CD4-positive, alpha-beta T cell treated with Interleukin-1 beta for 1 hour (primary cell): ENCODE data around the gene MATN1.
"Not testable (repeated sequence)": the region's sequence is repeated elsewhere in the genome, so short reads cannot be mapped to it uniquely, and the experiment has no call there.

ENCODE experiments used
- DNase-seq, 2 donors: peaks; one replicate each; pipeline ENCODE4 v3.0.0-alpha.2; 2020 to 2022

Gene MATN1

GRCh38 chr1:30723331-30723755 lies at the start of gene MATN1:
Gene MATN1, minus strand, starts transcription at chr1:30723585. Its CDS starts 34 bp downstream, at chr1:30723551.
- DNase-seq: no peak

GRCh38 chr1:30771005-30771404 lies 47.6 kb upstream of the MATN1 start:
- no peak for DNase-seq

- DNase-seq: no peak
These were observed 46.8 kb upstream of the MATN1 start for GRCh38 chr1:30770150-30770549.

GRCh38 chr1:30768830-30769718 lies 45.7 kb upstream of the MATN1 start:
- peak in 1 of 2 donors; percentile 55 for DNase-seq

GRCh38 chr1:30768159-30768829 lies 44.9 kb upstream of the MATN1 start:
- no peak for DNase-seq

GRCh38 chr1:30766948-30767347 lies 43.6 kb upstream of the MATN1 start:
- not testable (repeated sequence) for DNase-seq

- no peak for DNase-seq
These were observed 42.4 kb upstream of the MATN1 start for GRCh38 chr1:30765556-30766434.

- DNase-seq: no peak
These were observed 41.7 kb upstream of the MATN1 start for GRCh38 chr1:30764939-30765555.

GRCh38 chr1:30764396-30764795 lies 41.0 kb upstream of the MATN1 start:
- DNase-seq: no peak

- no peak for DNase-seq
These were observed 40.4 kb upstream of the MATN1 start for GRCh38 chr1:30763651-30764248.

- no peak for DNase-seq
These were observed 39.7 kb upstream of the MATN1 start for GRCh38 chr1:30762930-30763650.

- no peak for DNase-seq
These were observed 39.0 kb upstream of the MATN1 start for GRCh38 chr1:30762152-30762929.

GRCh38 chr1:30761381-30762151 lies 38.2 kb upstream of the MATN1 start:
- DNase-seq: no peak

GRCh38 chr1:30760596-30761324 lies 37.4 kb upstream of the MATN1 start:
- no peak for DNase-seq

GRCh38 chr1:30759718-30760281 lies 36.4 kb upstream of the MATN1 start:
- DNase-seq: peak; percentile 67 to 71

GRCh38 chr1:30758785-30759380 lies 35.5 kb upstream of the MATN1 start:
- no peak for DNase-seq

- DNase-seq: no peak
These were observed 34.8 kb upstream of the MATN1 start for GRCh38 chr1:30758121-30758688.
